ENCODE data around the gene MAPK14. TPM values are rescaled to one million over a fixed set of nuclear protein-coding genes. Genes with fewer than 3 reads are reported as not detected.

Gene MAPK14
- total and polyA plus RNA-seq, 10 of the 15 experiments (the other 5 are each of a cell fraction or from before 2014, with no cell fraction given), result 12.5 to 59.5 (median 43.0) TPM

DNA sequence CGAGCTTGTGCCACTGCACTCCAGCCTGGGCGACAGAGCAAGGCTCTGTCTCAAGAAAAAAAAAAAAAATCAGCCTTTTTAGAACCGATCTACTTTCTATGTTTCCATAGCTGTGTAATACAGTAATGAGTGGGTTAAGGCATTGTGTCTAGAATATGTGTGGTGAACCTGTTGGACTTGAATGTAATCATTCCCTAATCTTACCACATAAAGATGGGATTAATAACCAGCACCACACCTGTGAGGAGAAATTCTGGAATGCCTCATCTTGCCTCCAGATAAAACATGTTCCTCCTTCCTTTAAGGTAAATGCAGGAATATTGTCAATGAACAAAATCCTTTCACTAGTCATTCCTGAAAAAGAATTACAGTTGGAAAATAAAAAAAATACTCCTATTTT, 43.7 kb downstream of the MAPK14 start:
- Histone ChIP-seq H3K4me1 (ENCODE audit: control insufficient read depth, insufficient read depth, low read length) (no peaks in the 10 kb centered on the region), H2AFZ (ENCODE audit: control insufficient read depth, low read depth, low read length) (no peak overlapping the region), H3K4me3 (no peak overlapping the region), H3K4me2 (ENCODE audit: control insufficient read depth, insufficient read depth) (no peak overlapping the region), H3K27ac (ENCODE audit: control insufficient read depth, insufficient read depth) (no peak overlapping the region), H3K9me3 (replicated peaks; ENCODE audit: control insufficient read depth, insufficient read depth, low read length) (no peaks in the 10 kb centered on the region), H3K9ac (ENCODE audit: control insufficient read depth, insufficient read depth, low read length) (no peak overlapping the region), H3K27me3 (replicated peaks in 1 of 2; ENCODE audit: control insufficient read depth in 2 of 2, insufficient read depth in 2 of 2, low read length in 1 of 2) (no peaks in the 10 kb centered on the region), H3K79me2 (ENCODE audit: control insufficient read depth, insufficient read depth, low read length) (peaks cover 9% of the 10 kb centered on the region), H3K36me3 (ENCODE audit: control insufficient read depth in 2 of 2, insufficient read depth in 2 of 2, low read length in 1 of 2) (peaks cover 0 to 2% of the 10 kb centered on the region in 2 experiments; a peak in 2 of 4 replicates), H4K20me1 (ENCODE audit: control insufficient read depth, insufficient read depth) (no peaks in the 10 kb centered on the region)
- in situ Hi-C loops (cut with MboI), result no loop called here
- ChIA-PET RAD21 (ENCODE audit: unreplicated experiment) (no interaction called here), SMC1A (ENCODE audit: uncharacterized antibody, unreplicated experiment) (interaction anchor here (1.0 to 2.8 kb wide), 3 partner anchors 15 to 44 kb away, joined by 3 to 15 read pairs (median 3); partner anchors contain the start of gene MAPK14), POLR2A (no interaction called here), CTCF (interaction anchor here (1.6 kb wide), 1 partner anchor 42 kb away, joined by 5 read pairs; no protein-coding TSS in a partner anchor)
- DNase-seq (ENCODE audit: low read depth, low spot score) (no peak), FAIRE-seq (no peak), ATAC-seq (no peak)
- intact Hi-C loops (cut with micrococcal nuclease; ENCODE audit: unreplicated experiment), result no loop called here
- WGBS (ENCODE audit: insufficient coverage, insufficient replicate concordance, low lambda C conversion rate, missing lambda C conversion rate), result 97% methylated on average over 3 of the region's 3 CpGs
- no TSS peak for BruUV-seq (replicated peaks)
- no peak for TF ChIP-seq MTA2 (IDR thresholded peaks at IDR 0.05; ENCODE audit: low read depth)
- TF ChIP-seq MEF2A (IDR thresholded peaks at IDR 0.05; ENCODE audit: insufficient read depth, low read depth, low read length), result no peak
- no peak for TF ChIP-seq FOXM1 (IDR thresholded peaks at IDR 0.05; ENCODE audit: low read depth, low read length)
- no peak for TF ChIP-seq MTA3 (IDR thresholded peaks at IDR 0.05; ENCODE audit: borderline replicate concordance, low read length)
- TF ChIP-seq PAX5 (IDR thresholded peaks at IDR 0.05; ENCODE audit: borderline replicate concordance, low read depth, low read length), result no peak
- TF ChIP-seq, protein P1, sequence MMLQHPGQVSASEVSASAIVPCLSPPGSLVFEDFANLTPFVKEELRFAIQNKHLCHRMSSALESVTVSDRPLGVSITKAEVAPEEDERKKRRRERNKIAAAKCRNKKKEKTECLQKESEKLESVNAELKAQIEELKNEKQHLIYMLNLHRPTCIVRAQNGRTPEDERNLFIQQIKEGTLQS (IDR thresholded peaks at IDR 0.05; ENCODE audit: borderline replicate concordance, extremely low read depth, low read depth, low read length), result no peak
- no peak for TF ChIP-seq KLF5 (IDR thresholded peaks at IDR 0.05; ENCODE audit: partially characterized antibody)
- no peak for TF ChIP-seq ZBED1 (IDR thresholded peaks at IDR 0.05; ENCODE audit: borderline replicate concordance)
- no peak for TF ChIP-seq DPF2 (IDR thresholded peaks at IDR 0.05)
- TF ChIP-seq CBX3 (IDR thresholded peaks at IDR 0.05; ENCODE audit: borderline replicate concordance, low read depth), result no peak
- TF ChIP-seq, protein P2, sequence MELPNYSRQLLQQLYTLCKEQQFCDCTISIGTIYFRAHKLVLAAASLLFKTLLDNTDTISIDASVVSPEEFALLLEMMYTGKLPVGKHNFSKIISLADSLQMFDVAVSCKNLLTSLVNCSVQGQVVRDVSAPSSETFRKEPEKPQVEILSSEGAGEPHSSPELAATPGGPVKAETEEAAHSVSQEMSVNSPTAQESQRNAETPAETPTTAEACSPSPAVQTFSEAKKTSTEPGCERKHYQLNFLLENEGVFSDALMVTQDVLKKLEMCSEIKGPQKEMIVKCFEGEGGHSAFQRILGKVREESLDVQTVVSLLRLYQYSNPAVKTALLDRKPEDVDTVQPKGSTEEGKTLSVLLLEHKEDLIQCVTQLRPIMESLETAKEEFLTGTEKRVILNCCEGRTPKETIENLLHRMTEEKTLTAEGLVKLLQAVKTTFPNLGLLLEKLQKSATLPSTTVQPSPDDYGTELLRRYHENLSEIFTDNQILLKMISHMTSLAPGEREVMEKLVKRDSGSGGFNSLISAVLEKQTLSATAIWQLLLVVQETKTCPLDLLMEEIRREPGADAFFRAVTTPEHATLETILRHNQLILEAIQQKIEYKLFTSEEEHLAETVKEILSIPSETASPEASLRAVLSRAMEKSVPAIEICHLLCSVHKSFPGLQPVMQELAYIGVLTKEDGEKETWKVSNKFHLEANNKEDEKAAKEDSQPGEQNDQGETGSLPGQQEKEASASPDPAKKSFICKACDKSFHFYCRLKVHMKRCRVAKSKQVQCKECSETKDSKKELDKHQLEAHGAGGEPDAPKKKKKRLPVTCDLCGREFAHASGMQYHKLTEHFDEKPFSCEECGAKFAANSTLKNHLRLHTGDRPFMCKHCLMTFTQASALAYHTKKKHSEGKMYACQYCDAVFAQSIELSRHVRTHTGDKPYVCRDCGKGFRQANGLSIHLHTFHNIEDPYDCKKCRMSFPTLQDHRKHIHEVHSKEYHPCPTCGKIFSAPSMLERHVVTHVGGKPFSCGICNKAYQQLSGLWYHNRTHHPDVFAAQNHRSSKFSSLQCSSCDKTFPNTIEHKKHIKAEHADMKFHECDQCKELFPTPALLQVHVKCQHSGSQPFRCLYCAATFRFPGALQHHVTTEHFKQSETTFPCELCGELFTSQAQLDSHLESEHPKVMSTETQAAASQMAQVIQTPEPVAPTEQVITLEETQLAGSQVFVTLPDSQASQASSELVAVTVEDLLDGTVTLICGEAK (IDR thresholded peaks at IDR 0.05; ENCODE audit: borderline replicate concordance), result no peak
- TF ChIP-seq JUND (IDR thresholded peaks at IDR 0.05; ENCODE audit: low read depth, low read length), result no peak
- TF ChIP-seq ASH2L (IDR thresholded peaks at IDR 0.05; ENCODE audit: borderline replicate concordance, low read depth), result no peak
- TF ChIP-seq, protein P3, sequence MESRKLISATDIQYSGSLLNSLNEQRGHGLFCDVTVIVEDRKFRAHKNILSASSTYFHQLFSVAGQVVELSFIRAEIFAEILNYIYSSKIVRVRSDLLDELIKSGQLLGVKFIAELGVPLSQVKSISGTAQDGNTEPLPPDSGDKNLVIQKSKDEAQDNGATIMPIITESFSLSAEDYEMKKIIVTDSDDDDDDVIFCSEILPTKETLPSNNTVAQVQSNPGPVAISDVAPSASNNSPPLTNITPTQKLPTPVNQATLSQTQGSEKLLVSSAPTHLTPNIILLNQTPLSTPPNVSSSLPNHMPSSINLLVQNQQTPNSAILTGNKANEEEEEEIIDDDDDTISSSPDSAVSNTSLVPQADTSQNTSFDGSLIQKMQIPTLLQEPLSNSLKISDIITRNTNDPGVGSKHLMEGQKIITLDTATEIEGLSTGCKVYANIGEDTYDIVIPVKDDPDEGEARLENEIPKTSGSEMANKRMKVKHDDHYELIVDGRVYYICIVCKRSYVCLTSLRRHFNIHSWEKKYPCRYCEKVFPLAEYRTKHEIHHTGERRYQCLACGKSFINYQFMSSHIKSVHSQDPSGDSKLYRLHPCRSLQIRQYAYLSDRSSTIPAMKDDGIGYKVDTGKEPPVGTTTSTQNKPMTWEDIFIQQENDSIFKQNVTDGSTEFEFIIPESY (IDR thresholded peaks at IDR 0.05), result no peak
- no peak for TF ChIP-seq NR2C2 (IDR thresholded peaks at IDR 0.05; ENCODE audit: borderline replicate concordance, control insufficient read depth, insufficient read length, low read depth)
- TF ChIP-seq SUZ12 (IDR thresholded peaks at IDR 0.05; ENCODE audit: unreplicated experiment), result no peak
